RWPE1 (cell line): ENCODE measurements around the gene ADAMTS2.

ENCODE experiments used
- CTCF ChIA-PET: fragments of 350-600 bp; sonication (Branson Sonifier 250); formaldehyde crosslinking; extraction: SDS; loops from one replicate; lab custom pipeline; 2021; lab: Yijun Ruan, JAX
- POLR2A ChIA-PET: fragments of 400-600 bp; formaldehyde crosslinking; extraction: SDS; loops from one replicate; lab custom pipeline; 2020; ENCODE audit warnings: antibody characterized with exemption; ENCODE audit not compliant: low non-redundant PET; lab: Yijun Ruan, JAX
- DNase-seq: peaks from one replicate; pipeline ENCODE4 v3.0.0; 2012; ENCODE audit warnings: low spot score
- H3K27ac ChIP-seq: fragments of 450-650 bp; 2 replicates; pipeline ENCODE4 v1.5.1; 2017
- CTCF ChIP-seq: fragments of 450-650 bp; conservative IDR thresholded peaks from 2 replicates; pipeline ENCODE4 v1.5.1; 2017; ENCODE audit warnings: low read depth, mild to moderate bottlenecking

Gene ADAMTS2

GRCh38 chr5:179152144-179152895, 192.9 kb downstream of the ADAMTS2 start:
- POLR2A ChIA-PET: no interaction called here
- TF ChIP-seq CTCF: no peak
- no peak for DNase-seq
- CTCF ChIA-PET: no interaction called here
- H3K27ac ChIP-seq: no peak overlapping the region

GRCh38 chr5:179151286-179152118, 193.8 kb downstream of the ADAMTS2 start:
- DNase-seq: no peak
- no peak for TF ChIP-seq CTCF
- POLR2A ChIA-PET: no interaction called here

GRCh38 chr5:179150011-179150410, 195.2 kb downstream of the ADAMTS2 start:
- no peak overlapping the region for H3K27ac ChIP-seq
- POLR2A ChIA-PET: interaction anchor here (0.6 kb wide), 1 partner anchor 177 kb away, joined by 7 read pairs; no protein-coding TSS in a partner anchor
- TF ChIP-seq CTCF: no peak
- CTCF ChIA-PET: no interaction called here
- DNase-seq: no peak

More at GRCh38 chr5:179151286-179152118, 193.8 kb downstream of the ADAMTS2 start:
- no peak overlapping the region for H3K27ac ChIP-seq
- CTCF ChIA-PET: interaction anchor here (0.6 kb wide), 1 partner anchor 312 kb away, joined by 3 read pairs; no protein-coding TSS in a partner anchor

- no peak overlapping the region for H3K27ac ChIP-seq
- TF ChIP-seq CTCF: no peak
- ChIA-PET POLR2A (interaction anchor here (0.6 kb wide), 1 partner anchor 539 kb away, joined by 4 read pairs; no protein-coding TSS in a partner anchor), CTCF (no interaction called here)
- DNase-seq: no peak
Observed at GRCh38 chr5:179149278-179149677, 196.0 kb downstream of the ADAMTS2 start.

- no peak overlapping the region for H3K27ac ChIP-seq
- TF ChIP-seq CTCF: no peak
- ChIA-PET POLR2A (no interaction called here), CTCF (no interaction called here)
- DNase-seq: no peak
Observed at GRCh38 chr5:179148703-179149170, 196.5 kb downstream of the ADAMTS2 start.

- ChIA-PET POLR2A (no interaction called here), CTCF (interaction anchor here (0.5 kb wide), 1 partner anchor 37 kb away, joined by 3 read pairs; no protein-coding TSS in a partner anchor)
- H3K27ac ChIP-seq: no peak overlapping the region
- no peak for TF ChIP-seq CTCF
- no peak for DNase-seq
Observed at GRCh38 chr5:179147991-179148702, 197.1 kb downstream of the ADAMTS2 start.
